Measurements from ENCODE around the gene LASP1NB.

LASP1NB gene

GRCh38 chr17:38893113-38893512, 32.3 kb upstream of the LASP1NB start:
- ChIA-PET CTCF (ENCODE audit: low intra/inter-chr PET ratio, low total read pairs) (no interaction called here), POLR2A (interaction anchor here (1.0 to 3.2 kb wide), 5 partner anchors 11 to 39 kb away, joined by 4 to 15 read pairs (median 6); partner anchors contain the start of genes LASP1 and RPL23)
- FAIRE-seq (no peak), DNase-seq (ENCODE audit: low spot score) (no peak), ATAC-seq (no peak)
- peaks cover 11% of the 10 kb centered on the region; the same call in 1 of the 2 replicates for H4K20me1 ChIP-seq (ENCODE audit: insufficient read depth, low read length)
- H3K9me3 ChIP-seq (ENCODE audit: low read length) = no peaks in the 10 kb centered on the region
- no peak overlapping the region for H3K9ac ChIP-seq (ENCODE audit: insufficient read depth, low read depth, low read length)
- H3K36me3 ChIP-seq (replicated peaks in 1 of 2; ENCODE audit: control insufficient read depth in 1 of 2, insufficient read depth in 2 of 2, low read length in 2 of 2) = peaks cover 51 to 82% of the 10 kb centered on the region in 2 experiments
- TF ChIP-seq AKAP8 (CRISPR knock-in tag; IDR thresholded peaks at IDR 0.05) (0 out of 2 replicates have a peak, but pooled peaks have one; percentile 43), HNRNPH1 (optimal IDR thresholded peaks at IDR 0.05; ENCODE audit: low read depth, low read length) (no peak), ZNF253 (CRISPR knock-in tag; IDR thresholded peaks at IDR 0.05; ENCODE audit: borderline replicate concordance) (no peak), ZNF629 (CRISPR knock-in tag; conservative IDR thresholded peaks at IDR 0.05) (peak; percentile 45; the same call in 1 of the 2 replicates), ZNF496 (CRISPR knock-in tag; IDR thresholded peaks at IDR 0.05; ENCODE audit: insufficient replicate concordance) (no peak), ZNF326 (CRISPR knock-in tag; IDR thresholded peaks at IDR 0.05; ENCODE audit: borderline replicate concordance) (no peak), TAF1 (CRISPR knock-in tag; IDR thresholded peaks at IDR 0.05) (no peak), POGZ (CRISPR knock-in tag; IDR thresholded peaks at IDR 0.05) (no peak), ZNF678 (CRISPR knock-in tag; IDR thresholded peaks at IDR 0.05) (no peak), USF2 (IDR thresholded peaks at IDR 0.05; ENCODE audit: low read depth, low read length) (no peak), USF2 (CRISPR knock-in tag; IDR thresholded peaks at IDR 0.05; ENCODE audit: borderline replicate concordance) (no peak), FOXA1 (IDR thresholded peaks at IDR 0.05) (no peak), FOXA1 (CRISPR knock-in tag; IDR thresholded peaks at IDR 0.05) (no peak), CBFB (CRISPR knock-in tag; IDR thresholded peaks at IDR 0.05) (no peak), ATAD3A (CRISPR knock-in tag; IDR thresholded peaks at IDR 0.05) (no peak)
- 100% methylated on average over 5 of the region's 5 CpGs for WGBS (ENCODE audit: low lambda C conversion rate)
- no peak overlapping the region for H3K4me2 ChIP-seq (ENCODE audit: low read depth, low read length)
- H3K27me3 ChIP-seq (ENCODE audit: control insufficient read depth in 1 of 2, insufficient read depth in 2 of 2, low read length in 2 of 2) = no peaks in the 10 kb centered on the region
- no TSS peak for BruUV-seq (replicated peaks)
- H3K4me3 ChIP-seq (replicated peaks in 1 of 3; ENCODE audit: insufficient read depth in 1 of 3, low read depth in 2 of 3, low read length in 3 of 3) = no peak overlapping the region
- in situ Hi-C loops (cut with HindIII; ENCODE audit: extremely low pct_ligation_motif_present, low pct_unique_long_range_greater_than_20kb) = no loop called here
- no peak overlapping the region for H3K27ac ChIP-seq (ENCODE audit: extremely low read length, insufficient read depth, low read length)
- H3K79me2 ChIP-seq (ENCODE audit: insufficient read depth, low read length) = peaks cover 6% of the 10 kb centered on the region
- peaks cover 24% of the 10 kb centered on the region for H3K4me1 ChIP-seq (ENCODE audit: insufficient read depth, low read length)
- no peak overlapping the region for H2AFZ ChIP-seq (ENCODE audit: low read length)
- intact Hi-C loops (cut with micrococcal nuclease; ENCODE audit: unreplicated experiment) = no loop called here

Data from HepG2 (cell line).